KG1 (cell line): Measurements from ENCODE around the gene PTPRG.

Source experiments
- DNase-seq: peaks from one replicate; lab custom pipeline; 2025; lab: John Stamatoyannopoulos, UW

PTPRG gene

GRCh38 chr3:61866153-61866542 lies 304.8 kb downstream of the PTPRG start:
- no peak for DNase-seq

- no peak for DNase-seq
Observed at GRCh38 chr3:61866961-61867461, 305.6 kb downstream of the PTPRG start.

GRCh38 chr3:61868499-61868898 lies 307.1 kb downstream of the PTPRG start:
- DNase-seq, result no peak

GRCh38 chr3:61869371-61869770 lies 308.0 kb downstream of the PTPRG start:
- no peak for DNase-seq

GRCh38 chr3:61871644-61872043 lies 310.3 kb downstream of the PTPRG start:
- no peak for DNase-seq

- no peak for DNase-seq
Observed at GRCh38 chr3:61872077-61872706, 310.8 kb downstream of the PTPRG start.

- no peak for DNase-seq
Observed at GRCh38 chr3:61875046-61875844, 313.9 kb downstream of the PTPRG start.

- no peak for DNase-seq
Observed at GRCh38 chr3:61875976-61876671, 314.8 kb downstream of the PTPRG start.

GRCh38 chr3:61876797-61877196 lies 315.4 kb downstream of the PTPRG start:
- DNase-seq, result no peak

- no peak for DNase-seq
Observed at GRCh38 chr3:61877359-61878138, 316.2 kb downstream of the PTPRG start.

- DNase-seq, result no peak
Observed at GRCh38 chr3:61882253-61882652, 320.9 kb downstream of the PTPRG start.

- DNase-seq, result no peak
Observed at GRCh38 chr3:61884794-61885193, 323.4 kb downstream of the PTPRG start.

- DNase-seq, result no peak
Observed at GRCh38 chr3:61885414-61885813, 324.0 kb downstream of the PTPRG start.

GRCh38 chr3:61887206-61887605 lies 325.8 kb downstream of the PTPRG start:
- DNase-seq, result no peak

- DNase-seq, result no peak
Observed at GRCh38 chr3:61889259-61889658, 327.9 kb downstream of the PTPRG start.

GRCh38 chr3:61890167-61890566 lies 328.8 kb downstream of the PTPRG start:
- no peak for DNase-seq

GRCh38 chr3:61890586-61890985 lies 329.2 kb downstream of the PTPRG start:
- no peak for DNase-seq

GRCh38 chr3:61892891-61893290 lies 331.5 kb downstream of the PTPRG start:
- DNase-seq, result no peak

GRCh38 chr3:61893840-61894566 lies 332.6 kb downstream of the PTPRG start:
- no peak for DNase-seq

GRCh38 chr3:61894988-61895935 lies 333.9 kb downstream of the PTPRG start:
- peak; percentile 19 for DNase-seq
